HCT116 (cell line): ENCODE measurements around the gene SLC7A10. TPM values are rescaled to one million over a fixed set of nuclear protein-coding genes. Genes with fewer than 3 reads are reported as not detected.

ENCODE experiments used
- ATAC-seq: fragments of 200-7000 bp; cut with Tn5 transposase; 2 replicates; pipeline ENCODE4 v1.9.1; 2020; ENCODE audit warnings: mild to moderate bottlenecking, moderate library complexity
- BruUV-seq: library from RNA; stranded (reverse); fragments of 400-500 nt; replicated peaks from 2 replicates; lab custom pipeline; 2021; lab: Mats Ljungman, UMichigan
- CTCF ChIA-PET: fragments of 300-600 bp; sonication (Branson Sonifier 250); formaldehyde crosslinking; loops from one replicate; lab custom pipeline; 2021; ENCODE audit warnings: antibody characterized with exemption; lab: Charles Lee
- POLR2A ChIA-PET: fragments of 300-600, 350-600 bp; sonication (Branson Sonifier 250); formaldehyde crosslinking; loops from one replicate; lab custom pipeline; 2021; ENCODE audit warnings: antibody characterized with exemption; lab: Charles Lee
- RAD21 ChIA-PET, 2 experiments: fragments of 300-600 bp; sonication (Branson Sonifier 250); formaldehyde crosslinking; loops; one replicate each; lab custom pipeline; 2023; ENCODE audit warnings: low total read pairs in 2 of 2; ENCODE audit not compliant: uncharacterized antibody in 2 of 2, unreplicated experiment in 2 of 2, low non-redundant PET in 1 of 2; lab: Charles Lee
- DNase-seq: peaks from one replicate; pipeline ENCODE4 v3.0.0-alpha.2; 2010; ENCODE audit warnings: low read depth, low spot score
- H2AFZ ChIP-seq: fragments of 200-600 bp; shearing (Covaris generic), sonication (generic); 2 replicates; pipeline ENCODE4 v1.6.1; 2017; ENCODE audit warnings: low read depth, mixed run types, mixed read lengths, antibody characterized with exemption, low read length; ENCODE audit not compliant: poor library complexity, severe bottlenecking
- H3K27ac ChIP-seq: 2 replicates; pipeline ENCODE4 v1.5.1; 2012; ENCODE audit warnings: low read depth, low read length
- H3K27me3 ChIP-seq: fragments of 200-600 bp; sonication (generic); 2 replicates; pipeline ENCODE4 v1.6.1; 2016; ENCODE audit warnings: mixed run types, low read length, mixed read lengths; ENCODE audit not compliant: insufficient read depth
- H3K36me3 ChIP-seq, 2 experiments: fragments of 200-500 bp in 1 of 2; fragments of 200-600 bp in 1 of 2; sonication (Bioruptor generic) in 1 of 2; sonication (generic) in 1 of 2; 2 replicates each; pipeline versions ENCODE4 v1.5.1 to v1.6.1; 2014 to 2016; ENCODE audit warnings: low read length in 2 of 2, inconsistent platforms in 1 of 2, mixed read lengths in 1 of 2, mixed run types in 1 of 2; ENCODE audit not compliant: insufficient read depth in 2 of 2, control insufficient read depth in 1 of 2
- H3K4me1 ChIP-seq, 2 experiments: fragments of 200-600 bp in 1 of 2; sonication (generic) in 1 of 2; 2 replicates each; pipeline versions ENCODE4 v1.5.1 to v1.6.1; 2012 to 2017; ENCODE audit warnings: low read length in 2 of 2, inconsistent platforms in 1 of 2, mild to moderate bottlenecking in 1 of 2, mixed read lengths in 1 of 2, mixed run types in 1 of 2, moderate library complexity in 1 of 2; ENCODE audit not compliant: insufficient read depth in 2 of 2, control insufficient read depth in 1 of 2
- H3K4me2 ChIP-seq: fragments of 200-600 bp; sonication (generic); 2 replicates; pipeline ENCODE4 v1.6.1; 2017; ENCODE audit warnings: mixed run types, low read length, mixed read lengths
- H3K4me3 ChIP-seq, 2 experiments: fragments of 200-600 bp in 1 of 2; sonication (generic) in 1 of 2; replicated peaks in 1 of 2; 2 replicates each; pipeline ENCODE4 v1.5.1; 2011 to 2016; ENCODE audit warnings: low read length in 2 of 2, control low read depth in 1 of 2, low read depth in 1 of 2, mild to moderate bottlenecking in 1 of 2, mixed read lengths in 1 of 2, mixed run types in 1 of 2
- H3K79me2 ChIP-seq: fragments of 200-600 bp; sonication (generic); 2 replicates; pipeline ENCODE4 v1.6.1; 2017; ENCODE audit warnings: mild to moderate bottlenecking, mixed run types, low read length, moderate library complexity, mixed read lengths; ENCODE audit not compliant: insufficient read depth
- H3K9ac ChIP-seq: fragments of 200-600 bp; sonication (generic); 2 replicates; pipeline ENCODE4 v1.6.1; 2016; ENCODE audit warnings: low read length, mixed read lengths
- H3K9me2 ChIP-seq: fragments of 200-600 bp; sonication (generic), shearing (Covaris generic); 2 replicates; pipeline ENCODE4 v1.6.1; 2017; ENCODE audit warnings: mixed run types, mild to moderate bottlenecking, moderate library complexity; ENCODE audit not compliant: insufficient read depth
- H3K9me3 ChIP-seq, 2 experiments: fragments of 200-500 bp in 1 of 2; fragments of 200-600 bp in 1 of 2; sonication (Bioruptor generic) in 1 of 2; sonication (generic) in 1 of 2; 2 replicates each; pipeline ENCODE4 v1.6.1; 2014 to 2017; ENCODE audit warnings: low read length in 2 of 2, mixed read lengths in 2 of 2, inconsistent platforms in 1 of 2, low read depth in 1 of 2, mild to moderate bottlenecking in 1 of 2, mixed run types in 1 of 2, moderate library complexity in 1 of 2; ENCODE audit not compliant: control insufficient read depth in 1 of 2, insufficient read depth in 1 of 2
- H4K20me1 ChIP-seq: fragments of 200-600 bp; sonication (generic), shearing (Covaris generic); 2 replicates; pipeline ENCODE4 v1.6.1; 2017; ENCODE audit warnings: mixed run types, mild to moderate bottlenecking, moderate library complexity; ENCODE audit not compliant: insufficient read depth
- CBX3 ChIP-seq: IDR thresholded peaks from 2 replicates; pipeline ENCODE4 v1.6.1; 2012; ENCODE audit warnings: low read depth
- CEBPB ChIP-seq: IDR thresholded peaks from 2 replicates; pipeline ENCODE4 v1.6.1; 2012; ENCODE audit warnings: low read depth
- EZH2 ChIP-seq: fragments of 200-600 bp; sonication (generic); IDR thresholded peaks from 2 replicates; pipeline ENCODE4 v1.6.1; 2017; ENCODE audit warnings: antibody characterized with exemption, mixed run types
- EZH2phosphoT487 ChIP-seq: fragments of 200-600 bp; IDR thresholded peaks from 2 replicates; pipeline ENCODE4 v1.6.1; 2018; ENCODE audit warnings: antibody characterized with exemption, borderline replicate concordance
- FOSL1 ChIP-seq: IDR thresholded peaks from 2 replicates; pipeline ENCODE4 v1.6.1; 2012; ENCODE audit warnings: low read depth
- JUND ChIP-seq: IDR thresholded peaks from 2 replicates; pipeline ENCODE4 v1.6.1; 2012
- POLR2A ChIP-seq: IDR thresholded peaks from 2 replicates; pipeline ENCODE4 v1.7.0; 2011; ENCODE audit warnings: borderline replicate concordance; ENCODE audit not compliant: insufficient read depth, insufficient read length; ENCODE audit errors: extremely low read depth
- RAD21 ChIP-seq: IDR thresholded peaks from 2 replicates; pipeline ENCODE4 v1.6.1; 2012; ENCODE audit warnings: low read depth, mild to moderate bottlenecking
- REST ChIP-seq: IDR thresholded peaks from 2 replicates; pipeline ENCODE4 v1.6.1; 2012; ENCODE audit warnings: low read depth
- SIN3A ChIP-seq: IDR thresholded peaks from 2 replicates; pipeline ENCODE4 v1.6.1; 2012; ENCODE audit warnings: low read depth
- SP1 ChIP-seq: IDR thresholded peaks from 2 replicates; pipeline ENCODE4 v1.6.1; 2012; ENCODE audit warnings: low read depth
- intact Hi-C: fragments of 100-400 bp; cut with micrococcal nuclease; formaldehyde crosslinking; loops from 2 replicates; pipeline ENCODE4 v1.10.0; 2022
- total RNA-seq: library from RNA; stranded (reverse); gene quantifications from one replicate; pipeline ENCODE4 v1.2.1, GENCODE V29; 2021; ENCODE audit not compliant: unreplicated experiment

Gene SLC7A10
- total RNA-seq, 1 experiment from 2014 or later = 0.25 TPM

DNA sequence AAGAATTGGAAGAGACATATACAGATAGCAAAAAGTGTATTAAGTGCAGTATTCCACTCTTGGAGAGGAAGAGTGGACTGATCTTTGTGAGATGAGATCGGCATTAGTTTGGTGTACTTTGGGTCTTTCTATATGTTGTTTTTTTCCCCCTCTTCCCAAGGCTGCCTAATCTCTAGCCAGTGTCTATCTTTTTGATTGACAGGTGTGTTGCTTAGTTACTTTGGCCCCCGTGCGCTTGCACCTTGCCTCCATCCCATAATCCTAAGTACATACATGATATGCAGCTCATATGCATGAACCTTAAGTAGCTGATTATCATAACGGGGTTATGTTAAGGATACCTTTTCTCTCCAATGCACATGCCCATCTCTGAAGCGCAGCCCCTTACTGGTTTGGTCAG is 4.3 kb upstream of the SLC7A10 start:
- no TSS peak for BruUV-seq
- no peaks in the 10 kb centered on the region for H4K20me1 ChIP-seq
- TF ChIP-seq JUND (no peak), CBX3 (no peak), RAD21 (no peak), SIN3A (no peak), POLR2A (no peak), EZH2phosphoT487 (no peak), SP1 (no peak), FOSL1 (no peak), REST (no peak), EZH2 (no peak), CEBPB (no peak)
- H3K27ac ChIP-seq = no peak overlapping the region
- CTCF ChIA-PET = no interaction called here
- no peaks in the 10 kb centered on the region for H3K79me2 ChIP-seq
- POLR2A ChIA-PET = no interaction called here
- peaks cover 0 to 12% of the 10 kb centered on the region in 2 experiments; a peak in 2 of 4 replicates for H3K4me1 ChIP-seq
- no peak overlapping the region for H3K9ac ChIP-seq
- H3K4me2 ChIP-seq = no peak overlapping the region
- no peak overlapping the region for H2AFZ ChIP-seq
- no peaks in the 10 kb centered on the region for H3K9me2 ChIP-seq
- DNase-seq = no peak
- intact Hi-C loops = no loop called here
- no peak for ATAC-seq
- no peaks in the 10 kb centered on the region for H3K36me3 ChIP-seq
- no peaks in the 10 kb centered on the region; a peak in 1 of 4 replicates for H3K9me3 ChIP-seq
- RAD21 ChIA-PET = no interaction called here
- H3K4me3 ChIP-seq = no peak overlapping the region
- H3K27me3 ChIP-seq = no peaks in the 10 kb centered on the region
